Osteocyte (in vitro differentiated cells): ENCODE data around the gene SLC1A2. TPM values are rescaled to one million over a fixed set of nuclear protein-coding genes. Genes with fewer than 3 reads are reported as not detected.

Experiments
- DNase-seq: peaks from one replicate; pipeline ENCODE4 v3.0.0; 2021; ENCODE audit warnings: mixed read lengths; ENCODE audit not compliant: unreplicated experiment; ENCODE audit errors: extremely low spot score
- H3K27ac Mint-ChIP-seq: one replicate; pipeline ENCODE4 v1.8.0; 2021; ENCODE audit warnings: mild to moderate bottlenecking, mixed read lengths; ENCODE audit not compliant: unreplicated experiment
- H3K27me3 Mint-ChIP-seq: one replicate; pipeline ENCODE4 v1.8.0; 2021; ENCODE audit warnings: mixed read lengths; ENCODE audit not compliant: unreplicated experiment
- H3K36me3 Mint-ChIP-seq: one replicate; pipeline ENCODE4 v1.8.0; 2021; ENCODE audit warnings: mixed read lengths; ENCODE audit not compliant: unreplicated experiment
- H3K4me1 Mint-ChIP-seq: one replicate; pipeline ENCODE4 v1.8.0; 2021; ENCODE audit warnings: mixed read lengths; ENCODE audit not compliant: unreplicated experiment
- H3K4me3 Mint-ChIP-seq: one replicate; pipeline ENCODE4 v1.8.0; 2021; ENCODE audit warnings: mild to moderate bottlenecking, moderate library complexity, mixed read lengths; ENCODE audit not compliant: unreplicated experiment
- H3K9me3 Mint-ChIP-seq: one replicate; pipeline ENCODE4 v1.8.0; 2021; ENCODE audit warnings: mixed read lengths; ENCODE audit not compliant: unreplicated experiment
- CTCF ChIP-seq: fragments of 200-600 bp; sonication (generic); IDR thresholded peaks from 2 replicates; pipeline ENCODE4 v1.5.0; 2021; ENCODE audit warnings: antibody characterized with exemption, mild to moderate bottlenecking, moderate library complexity
- total RNA-seq: library from RNA; stranded (reverse); gene quantifications from 2 replicates; pipeline ENCODE4 v1.2.1, GENCODE V29; 2021

Gene SLC1A2
- total RNA-seq, 1 donor from 2014 or later, result 0.32 TPM

GRCh38 chr11:35313066-35313759 is 106.1 kb downstream of the SLC1A2 start:
- Mint-ChIP-seq H3K27me3 (no peaks in the 10 kb centered on the region), H3K4me1 (peaks cover 5% of the 10 kb centered on the region), H3K27ac (no peak overlapping the region), H3K9me3 (no peaks in the 10 kb centered on the region), H3K4me3 (no peak overlapping the region), H3K36me3 (no peaks in the 10 kb centered on the region)
- no peak for TF ChIP-seq CTCF
- DNase-seq, result no peak

GRCh38 chr11:35311331-35311730 is 108.0 kb downstream of the SLC1A2 start:
- TF ChIP-seq CTCF, result no peak
- H3K4me1 Mint-ChIP-seq, result peaks cover 5% of the 10 kb centered on the region
- no peaks in the 10 kb centered on the region for H3K36me3 Mint-ChIP-seq
- H3K27me3 Mint-ChIP-seq, result no peaks in the 10 kb centered on the region
- H3K9me3 Mint-ChIP-seq, result no peaks in the 10 kb centered on the region
- no peak overlapping the region for H3K27ac Mint-ChIP-seq
- no peak overlapping the region for H3K4me3 Mint-ChIP-seq
- no peak for DNase-seq

GRCh38 chr11:35308157-35308556 is 111.2 kb downstream of the SLC1A2 start:
- H3K27ac Mint-ChIP-seq, result no peak overlapping the region
- H3K9me3 Mint-ChIP-seq, result no peaks in the 10 kb centered on the region
- no peaks in the 10 kb centered on the region for H3K36me3 Mint-ChIP-seq
- no peaks in the 10 kb centered on the region for H3K27me3 Mint-ChIP-seq
- TF ChIP-seq CTCF, result no peak
- DNase-seq, result no peak
- no peak overlapping the region for H3K4me3 Mint-ChIP-seq
- H3K4me1 Mint-ChIP-seq, result peaks cover 11% of the 10 kb centered on the region

- peaks cover 11% of the 10 kb centered on the region for H3K4me1 Mint-ChIP-seq
- TF ChIP-seq CTCF, result no peak
- no peak overlapping the region for H3K27ac Mint-ChIP-seq
- H3K36me3 Mint-ChIP-seq, result no peaks in the 10 kb centered on the region
- H3K9me3 Mint-ChIP-seq, result no peaks in the 10 kb centered on the region
- no peak overlapping the region for H3K4me3 Mint-ChIP-seq
- H3K27me3 Mint-ChIP-seq, result no peaks in the 10 kb centered on the region
- DNase-seq, result no peak
Observed at GRCh38 chr11:35307221-35307621, 112.1 kb downstream of the SLC1A2 start.

- Mint-ChIP-seq H3K36me3 (no peaks in the 10 kb centered on the region), H3K27me3 (no peaks in the 10 kb centered on the region), H3K27ac (no peak overlapping the region), H3K9me3 (no peaks in the 10 kb centered on the region), H3K4me1 (peaks cover 9% of the 10 kb centered on the region), H3K4me3 (no peak overlapping the region)
- TF ChIP-seq CTCF, result peak; percentile 49
- no peak for DNase-seq
Observed at GRCh38 chr11:35305670-35306382, 113.5 kb downstream of the SLC1A2 start.
